ENCODE measurements around the gene CACNA1C.

- no peak for TF ChIP-seq CTCF (conservative IDR thresholded peaks at IDR 0.05)
- TF ChIP-seq ZFX (IDR thresholded peaks at IDR 0.05) = no peak
Observed at GRCh38 chr12:2144951-2145350, 92.2 kb downstream of the CACNA1C start.

Data from C4-2B (cell line).